Tibial nerve (tissue), 4 donors: ENCODE results near the gene STOM.

ENCODE experiments used
- EP300 ChIP-seq, 2 donors: sonication (generic); formaldehyde crosslinking; IDR thresholded peaks; one replicate each; pipeline ENCODE4 v1.6.1; 2017; ENCODE audit warnings: antibody characterized with exemption in 2 of 2, mild to moderate bottlenecking in 1 of 2
- POLR2A ChIP-seq, 2 donors: fragments of 450-650 bp; IDR thresholded peaks; one replicate each; pipeline ENCODE4 v1.6.1; 2017; ENCODE audit warnings: antibody characterized with exemption in 2 of 2, mild to moderate bottlenecking in 2 of 2, moderate library complexity in 2 of 2
- TF ChIP-seq, protein P1 (sequence below), 5 experiments: fragments of 200-600 bp in 3 of 5; fragments of 450-650 bp in 2 of 5; sonication (generic) in 3 of 5; IDR thresholded peaks; one replicate each; pipeline ENCODE4 v1.5.1; 2016 to 2019; ENCODE audit warnings: antibody characterized with exemption in 5 of 5, mild to moderate bottlenecking in 3 of 5, moderate library complexity in 2 of 5

DNA sequence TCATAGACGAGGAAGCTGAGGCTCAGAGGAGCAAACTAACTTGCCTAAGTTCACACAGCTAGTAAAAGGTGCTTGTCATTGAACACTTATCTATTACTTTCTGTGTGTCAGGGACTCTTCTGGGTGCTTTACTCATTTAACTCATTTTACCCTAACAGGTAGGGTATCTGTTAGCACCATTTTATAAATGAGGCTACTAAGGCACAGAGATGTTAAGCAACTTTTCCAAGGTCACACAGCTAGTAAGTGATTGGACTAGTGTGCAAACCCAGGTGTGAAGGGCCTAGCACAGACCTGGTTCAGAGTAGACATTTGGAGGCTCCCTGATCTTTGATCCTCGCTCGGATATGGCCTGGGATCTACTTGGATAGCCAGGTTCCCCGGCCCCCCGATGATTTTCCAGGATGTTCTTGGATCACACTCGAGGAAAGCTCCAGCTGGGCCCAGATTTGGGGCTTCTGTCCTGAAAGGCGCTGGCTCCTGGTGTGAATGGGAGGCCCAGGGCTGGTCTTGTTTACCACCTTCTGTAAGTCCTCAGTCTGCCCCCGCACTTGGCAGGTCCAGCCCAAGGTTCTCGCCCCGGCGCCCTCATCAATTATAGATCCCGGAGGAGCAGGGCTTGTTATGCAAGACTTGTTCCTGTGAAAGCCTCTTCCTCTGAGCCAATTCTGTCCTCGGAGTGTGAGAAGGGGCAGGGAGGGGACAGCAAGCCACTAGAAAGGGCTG is 64.6 kb downstream of the STOM start:
- TF ChIP-seq, protein P1, sequence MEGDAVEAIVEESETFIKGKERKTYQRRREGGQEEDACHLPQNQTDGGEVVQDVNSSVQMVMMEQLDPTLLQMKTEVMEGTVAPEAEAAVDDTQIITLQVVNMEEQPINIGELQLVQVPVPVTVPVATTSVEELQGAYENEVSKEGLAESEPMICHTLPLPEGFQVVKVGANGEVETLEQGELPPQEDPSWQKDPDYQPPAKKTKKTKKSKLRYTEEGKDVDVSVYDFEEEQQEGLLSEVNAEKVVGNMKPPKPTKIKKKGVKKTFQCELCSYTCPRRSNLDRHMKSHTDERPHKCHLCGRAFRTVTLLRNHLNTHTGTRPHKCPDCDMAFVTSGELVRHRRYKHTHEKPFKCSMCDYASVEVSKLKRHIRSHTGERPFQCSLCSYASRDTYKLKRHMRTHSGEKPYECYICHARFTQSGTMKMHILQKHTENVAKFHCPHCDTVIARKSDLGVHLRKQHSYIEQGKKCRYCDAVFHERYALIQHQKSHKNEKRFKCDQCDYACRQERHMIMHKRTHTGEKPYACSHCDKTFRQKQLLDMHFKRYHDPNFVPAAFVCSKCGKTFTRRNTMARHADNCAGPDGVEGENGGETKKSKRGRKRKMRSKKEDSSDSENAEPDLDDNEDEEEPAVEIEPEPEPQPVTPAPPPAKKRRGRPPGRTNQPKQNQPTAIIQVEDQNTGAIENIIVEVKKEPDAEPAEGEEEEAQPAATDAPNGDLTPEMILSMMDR (IDR thresholded peaks at IDR 0.05), result no peak
- TF ChIP-seq EP300 (IDR thresholded peaks at IDR 0.05) (peak; percentile 20 to 87), POLR2A (IDR thresholded peaks at IDR 0.05) (peak in 1 of 2 donors; percentile 11)
